T-helper 1 cell treated with Interleukin-12 subunit alpha and Interleukin-12 subunit beta and Interleukin-4 antibody, amounts not matched to agents 30 μg/mL and 1 μg/mL, for 36 hours (primary cell): Measurements from ENCODE around the gene COL28A1.

Experiments
- H3K27ac Mint-ChIP-seq: one replicate; pipeline ENCODE4 v1.8.0; 2021; ENCODE audit warnings: mild to moderate bottlenecking, mixed read lengths
- H3K27me3 Mint-ChIP-seq: one replicate; pipeline ENCODE4 v1.8.0; 2021; ENCODE audit warnings: low read depth, mixed read lengths
- H3K36me3 Mint-ChIP-seq: one replicate; pipeline ENCODE4 v1.8.0; 2021; ENCODE audit warnings: low read depth, mixed read lengths
- H3K4me1 Mint-ChIP-seq: one replicate; pipeline ENCODE4 v1.8.0; 2021; ENCODE audit warnings: low read depth, mixed read lengths
- H3K4me3 Mint-ChIP-seq: one replicate; pipeline ENCODE4 v1.8.0; 2021; ENCODE audit warnings: mild to moderate bottlenecking, moderate library complexity, mixed read lengths
- H3K9me3 Mint-ChIP-seq: one replicate; pipeline ENCODE4 v1.8.0; 2021; ENCODE audit warnings: mixed read lengths

The COL28A1 gene

DNA sequence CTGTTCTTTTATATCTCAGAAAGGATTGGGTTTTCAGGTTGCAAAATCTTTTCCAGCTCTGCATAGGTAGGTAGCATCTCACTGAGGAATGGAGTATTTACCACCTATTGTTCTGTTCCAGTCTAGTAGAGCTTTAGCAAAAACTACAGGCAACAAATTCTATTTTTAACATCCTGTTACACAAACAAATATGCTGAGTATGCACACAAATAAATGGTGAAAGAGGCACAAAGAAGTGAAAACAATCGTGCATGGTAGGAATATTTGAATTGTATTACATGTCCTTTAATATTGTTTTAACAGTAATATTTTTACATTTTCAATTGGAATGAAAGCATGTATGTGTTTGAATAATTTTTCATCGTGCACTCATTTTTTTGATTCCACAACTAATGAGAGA is 16.5 kb upstream of the COL28A1 start:
- H3K27ac Mint-ChIP-seq = no peak overlapping the region
- H3K36me3 Mint-ChIP-seq = no peaks in the 10 kb centered on the region
- no peak overlapping the region for H3K4me3 Mint-ChIP-seq
- peaks cover 21% of the 10 kb centered on the region for H3K27me3 Mint-ChIP-seq
- H3K9me3 Mint-ChIP-seq = no peaks in the 10 kb centered on the region
- no peaks in the 10 kb centered on the region for H3K4me1 Mint-ChIP-seq

DNA sequence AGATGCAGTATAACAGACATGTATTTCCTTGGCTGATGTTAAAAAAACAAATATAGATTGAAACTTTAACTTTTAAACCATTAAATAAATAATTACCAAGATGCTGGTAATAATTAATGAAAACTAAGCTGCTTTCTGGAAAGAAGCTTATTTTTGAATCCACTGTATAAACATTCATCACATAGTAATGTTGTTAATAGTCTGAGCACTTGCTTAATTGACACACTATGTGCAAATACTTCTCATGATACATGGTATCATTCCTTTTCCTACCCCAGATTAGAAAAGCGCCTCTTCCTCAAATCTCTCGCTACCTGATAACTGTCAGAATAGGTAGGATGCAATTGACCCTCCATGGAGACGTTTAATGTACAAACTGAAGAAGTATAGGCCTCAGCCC is 15.0 kb upstream of the COL28A1 start:
- no peak overlapping the region for H3K27ac Mint-ChIP-seq
- H3K4me3 Mint-ChIP-seq = no peak overlapping the region
- no peaks in the 10 kb centered on the region for H3K36me3 Mint-ChIP-seq
- peaks cover 17% of the 10 kb centered on the region for H3K27me3 Mint-ChIP-seq
- no peaks in the 10 kb centered on the region for H3K9me3 Mint-ChIP-seq
- H3K4me1 Mint-ChIP-seq = no peaks in the 10 kb centered on the region

DNA sequence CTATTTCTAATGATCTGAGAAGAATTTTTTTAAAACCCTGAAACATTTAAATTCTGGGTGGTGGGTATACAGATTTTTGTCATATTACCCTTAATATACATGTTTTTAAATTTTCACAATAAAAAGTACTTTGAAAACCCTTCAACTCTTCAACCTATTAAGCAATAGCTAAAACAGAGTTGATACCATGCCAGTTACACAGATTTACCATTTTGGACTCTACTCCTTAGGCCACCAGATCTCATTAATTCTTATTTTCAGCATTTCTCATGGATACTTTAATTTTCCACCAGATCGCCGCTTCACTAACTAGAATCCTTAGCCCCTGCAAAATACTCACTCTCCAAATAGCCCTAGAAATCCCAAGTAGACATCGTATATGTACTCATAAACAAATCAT is 12.7 kb upstream of the COL28A1 start:
- peaks cover 13% of the 10 kb centered on the region for H3K27me3 Mint-ChIP-seq
- no peaks in the 10 kb centered on the region for H3K4me1 Mint-ChIP-seq
- H3K27ac Mint-ChIP-seq = no peak overlapping the region
- H3K36me3 Mint-ChIP-seq = no peaks in the 10 kb centered on the region
- no peak overlapping the region for H3K4me3 Mint-ChIP-seq
- H3K9me3 Mint-ChIP-seq = no peaks in the 10 kb centered on the region

DNA sequence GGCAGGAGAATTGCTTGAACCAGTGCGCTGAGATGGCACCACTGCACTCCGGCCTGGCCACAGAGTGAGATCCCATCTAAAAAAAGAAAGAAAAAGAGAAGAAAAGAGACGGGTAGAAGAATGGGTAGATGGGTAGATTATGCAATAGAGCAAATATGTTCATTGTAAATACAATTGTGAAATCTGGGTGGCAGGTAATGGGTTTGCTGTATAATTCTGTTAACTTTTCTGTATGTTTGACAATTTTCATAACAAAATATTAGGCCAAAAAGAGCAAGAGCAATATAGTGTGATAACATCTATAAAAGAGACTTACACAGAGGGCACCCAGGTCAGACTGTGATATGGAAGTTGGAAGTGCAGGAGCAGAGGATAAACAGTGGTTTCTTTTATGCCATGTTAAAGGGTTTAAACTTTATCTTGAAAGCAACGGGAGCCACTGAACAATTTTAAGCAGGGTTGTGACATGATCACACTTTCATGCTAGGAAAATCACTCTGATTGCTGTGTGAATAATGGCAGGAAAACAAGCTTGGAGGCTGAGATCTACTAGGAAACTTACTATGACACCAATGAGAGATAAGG is 6.7 kb upstream of the COL28A1 start:
- Mint-ChIP-seq H3K27ac (no peak overlapping the region), H3K4me3 (no peak overlapping the region), H3K36me3 (no peaks in the 10 kb centered on the region), H3K4me1 (no peaks in the 10 kb centered on the region), H3K9me3 (no peaks in the 10 kb centered on the region), H3K27me3 (peaks cover 16% of the 10 kb centered on the region)

DNA sequence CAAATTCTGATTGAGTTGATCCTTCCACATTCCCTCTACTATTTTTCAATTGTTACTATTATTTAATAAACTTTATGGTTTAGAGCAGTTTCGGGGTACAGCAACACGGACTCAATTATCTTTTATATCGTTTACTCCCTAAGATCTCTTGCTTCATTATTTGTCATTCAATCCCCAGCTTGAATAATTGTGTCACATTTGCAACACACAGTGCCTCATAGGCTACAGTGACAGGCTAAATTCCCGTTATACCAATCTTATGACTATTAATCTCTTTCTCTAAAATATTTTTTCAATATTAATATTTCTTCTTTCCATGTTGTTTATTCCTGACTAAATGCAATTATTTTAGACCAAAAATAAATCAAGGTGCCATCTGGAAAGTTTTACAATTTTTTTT is 4.0 kb upstream of the COL28A1 start:
- H3K27me3 Mint-ChIP-seq = peaks cover 22% of the 10 kb centered on the region
- H3K36me3 Mint-ChIP-seq = no peaks in the 10 kb centered on the region
- no peaks in the 10 kb centered on the region for H3K4me1 Mint-ChIP-seq
- no peaks in the 10 kb centered on the region for H3K9me3 Mint-ChIP-seq
- no peak overlapping the region for H3K27ac Mint-ChIP-seq
- H3K4me3 Mint-ChIP-seq = no peak overlapping the region

GRCh38 chr7:7539152-7539551 is 3.5 kb upstream of the COL28A1 start:
- Mint-ChIP-seq H3K27me3 (peaks cover 22% of the 10 kb centered on the region), H3K4me1 (no peaks in the 10 kb centered on the region), H3K9me3 (no peaks in the 10 kb centered on the region)

DNA sequence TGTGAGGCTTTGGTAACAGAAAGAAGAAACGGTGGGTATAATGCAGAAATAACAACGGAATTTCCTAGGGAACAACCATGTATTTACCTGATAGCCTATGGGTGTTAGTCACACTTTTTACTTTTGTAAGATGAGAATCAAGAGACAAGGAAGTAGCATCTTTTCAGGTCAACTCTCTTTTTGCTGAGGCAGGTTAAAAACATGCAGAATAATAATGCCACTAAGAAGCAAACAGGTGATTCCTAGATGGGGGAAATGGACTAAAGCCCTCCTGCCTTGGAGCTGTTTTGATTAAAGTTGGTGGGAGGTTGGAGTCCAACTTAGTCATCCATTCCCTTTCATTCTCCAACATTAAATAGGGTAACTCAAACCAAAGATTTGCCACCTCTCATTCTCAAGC is 2.0 kb upstream of the COL28A1 start:
- Mint-ChIP-seq H3K9me3 (no peaks in the 10 kb centered on the region), H3K4me1 (no peaks in the 10 kb centered on the region), H3K36me3 (no peaks in the 10 kb centered on the region), H3K4me3 (no peak overlapping the region), H3K27me3 (peaks cover 27% of the 10 kb centered on the region), H3K27ac (no peak overlapping the region)

More at GRCh38 chr7:7539152-7539551, 3.5 kb upstream of the COL28A1 start:
- H3K36me3 Mint-ChIP-seq = no peaks in the 10 kb centered on the region
- H3K27ac Mint-ChIP-seq = no peak overlapping the region
- H3K4me3 Mint-ChIP-seq = no peak overlapping the region

- H3K27ac Mint-ChIP-seq = no peak overlapping the region
- H3K9me3 Mint-ChIP-seq = no peaks in the 10 kb centered on the region
- peaks cover 31% of the 10 kb centered on the region for H3K27me3 Mint-ChIP-seq
- no peaks in the 10 kb centered on the region for H3K36me3 Mint-ChIP-seq
- H3K4me1 Mint-ChIP-seq = no peaks in the 10 kb centered on the region
- H3K4me3 Mint-ChIP-seq = no peak overlapping the region
Observed at GRCh38 chr7:7536396-7537019, 835 bp upstream of the COL28A1 start.

- H3K9me3 Mint-ChIP-seq = no peaks in the 10 kb centered on the region
- H3K27ac Mint-ChIP-seq = no peak overlapping the region
- no peaks in the 10 kb centered on the region for H3K36me3 Mint-ChIP-seq
- H3K4me1 Mint-ChIP-seq = no peaks in the 10 kb centered on the region
- peaks cover 30% of the 10 kb centered on the region for H3K27me3 Mint-ChIP-seq
- no peak overlapping the region for H3K4me3 Mint-ChIP-seq
Observed at GRCh38 chr7:7533831-7534430, 1.7 kb downstream of the COL28A1 start.

DNA sequence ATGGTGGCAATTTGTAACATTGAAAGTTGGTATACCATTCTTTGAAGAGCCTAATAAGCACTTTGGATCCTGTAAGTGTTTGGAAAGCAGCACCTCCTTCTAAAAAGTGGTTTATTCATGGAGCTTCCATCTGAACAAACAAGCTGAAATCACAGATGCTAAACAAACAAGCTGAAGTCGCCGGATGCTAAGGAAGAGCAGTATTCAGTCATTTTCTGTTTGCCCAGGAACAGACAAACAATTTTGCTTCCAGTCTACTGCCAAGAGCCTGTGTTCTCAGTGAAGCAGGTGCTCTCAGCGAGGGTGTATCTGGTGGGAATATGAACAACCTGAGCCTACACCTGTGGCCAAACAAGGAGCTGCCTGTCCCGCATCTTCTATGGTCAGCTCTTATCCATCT is 6.3 kb downstream of the COL28A1 start:
- no peaks in the 10 kb centered on the region for H3K36me3 Mint-ChIP-seq
- H3K27ac Mint-ChIP-seq = no peak overlapping the region
- H3K4me1 Mint-ChIP-seq = no peaks in the 10 kb centered on the region
- H3K9me3 Mint-ChIP-seq = no peaks in the 10 kb centered on the region
- H3K4me3 Mint-ChIP-seq = no peak overlapping the region
- H3K27me3 Mint-ChIP-seq = peaks cover 13% of the 10 kb centered on the region

GRCh38 chr7:7527047-7527446 is 8.6 kb downstream of the COL28A1 start:
- H3K4me1 Mint-ChIP-seq = no peaks in the 10 kb centered on the region
- peaks cover 4% of the 10 kb centered on the region for H3K27me3 Mint-ChIP-seq
- H3K9me3 Mint-ChIP-seq = no peaks in the 10 kb centered on the region
- H3K27ac Mint-ChIP-seq = no peak overlapping the region
- no peaks in the 10 kb centered on the region for H3K36me3 Mint-ChIP-seq
- no peak overlapping the region for H3K4me3 Mint-ChIP-seq

- H3K4me3 Mint-ChIP-seq = no peak overlapping the region
- H3K36me3 Mint-ChIP-seq = no peaks in the 10 kb centered on the region
- no peaks in the 10 kb centered on the region for H3K4me1 Mint-ChIP-seq
- H3K9me3 Mint-ChIP-seq = no peaks in the 10 kb centered on the region
- no peak overlapping the region for H3K27ac Mint-ChIP-seq
- peaks cover 4% of the 10 kb centered on the region for H3K27me3 Mint-ChIP-seq
Observed at GRCh38 chr7:7526006-7526405, 9.7 kb downstream of the COL28A1 start.

- Mint-ChIP-seq H3K9me3 (no peaks in the 10 kb centered on the region), H3K27ac (no peak overlapping the region), H3K36me3 (no peaks in the 10 kb centered on the region), H3K4me3 (no peak overlapping the region), H3K27me3 (no peaks in the 10 kb centered on the region), H3K4me1 (no peaks in the 10 kb centered on the region)
Observed at GRCh38 chr7:7524121-7524520, 11.6 kb downstream of the COL28A1 start.

- no peak overlapping the region for H3K27ac Mint-ChIP-seq
- no peaks in the 10 kb centered on the region for H3K9me3 Mint-ChIP-seq
Observed at GRCh38 chr7:7522421-7522820, 13.3 kb downstream of the COL28A1 start.

GRCh38 chr7:7521259-7521658 is 14.4 kb downstream of the COL28A1 start:
- H3K36me3 Mint-ChIP-seq = no peaks in the 10 kb centered on the region

More at GRCh38 chr7:7522421-7522820, 13.3 kb downstream of the COL28A1 start:
- no peak overlapping the region for H3K4me3 Mint-ChIP-seq
- no peaks in the 10 kb centered on the region for H3K4me1 Mint-ChIP-seq
- peaks cover 8% of the 10 kb centered on the region for H3K27me3 Mint-ChIP-seq
- no peaks in the 10 kb centered on the region for H3K36me3 Mint-ChIP-seq

More at GRCh38 chr7:7521259-7521658, 14.4 kb downstream of the COL28A1 start:
- no peaks in the 10 kb centered on the region for H3K9me3 Mint-ChIP-seq
- H3K4me3 Mint-ChIP-seq = no peak overlapping the region
- no peak overlapping the region for H3K27ac Mint-ChIP-seq
- H3K4me1 Mint-ChIP-seq = no peaks in the 10 kb centered on the region
- H3K27me3 Mint-ChIP-seq = peaks cover 8% of the 10 kb centered on the region
